Heart left ventricle (tissue), 16 donors: ENCODE data around the gene CHST11. TPM values are rescaled to one million over a fixed set of nuclear protein-coding genes. Genes with fewer than 3 reads are reported as not detected.

ENCODE experiments used
- ATAC-seq, 4 donors: fragments of 200-7000 bp; cut with Tn5 transposase; one replicate each; pipeline ENCODE4 v1.9.1; 2020 to 2022; ENCODE audit warnings: moderate library complexity in 4 of 4, mild to moderate bottlenecking in 3 of 4, moderate number of reproducible peaks in 1 of 4
- DNase-seq, 5 donors: peaks; one replicate each; pipeline ENCODE4 v3.0.0-alpha.2; 2020
- H3K27ac ChIP-seq, 12 donors: fragments of 200-600 bp; sonication (generic) in 4 of 12; one replicate each; pipeline versions ENCODE4 v1.5.0 to v1.8.0; 2016 to 2022; ENCODE audit warnings: mild to moderate bottlenecking in 2 of 12
- H3K27me3 ChIP-seq, 9 donors: fragments of 200-600 bp; sonication (generic) in 2 of 9; one replicate each; pipeline versions ENCODE4 v1.5.1 to v1.8.0; 2016 to 2022; ENCODE audit warnings: mild to moderate bottlenecking in 3 of 9
- H3K36me3 ChIP-seq, 9 donors: fragments of 200-600 bp; sonication (generic) in 2 of 9; one replicate each; pipeline versions ENCODE4 v1.5.0 to v1.8.0; 2018 to 2022; ENCODE audit warnings: mild to moderate bottlenecking in 2 of 9
- H3K4me1 ChIP-seq, 12 donors: fragments of 200-600 bp; sonication (generic) in 4 of 12; one replicate each; pipeline versions ENCODE4 v1.5.0 to v1.8.0; 2016 to 2022; ENCODE audit warnings: mild to moderate bottlenecking in 3 of 12
- H3K4me3 ChIP-seq, 12 donors: fragments of 200-600 bp; sonication (generic) in 4 of 12; one replicate each; pipeline versions ENCODE4 v1.5.0 to v1.8.0; 2017 to 2022; ENCODE audit warnings: mild to moderate bottlenecking in 9 of 12, moderate library complexity in 4 of 12
- H3K9me3 ChIP-seq, 12 donors: fragments of 200-600 bp; sonication (generic) in 4 of 12; one replicate each; pipeline versions ENCODE4 v1.5.0 to v1.8.0; 2016 to 2022; ENCODE audit warnings: mild to moderate bottlenecking in 1 of 12
- CTCF ChIP-seq, 12 donors: fragments of 200-600 bp; sonication (generic) in 4 of 12; IDR thresholded peaks; one replicate each; pipeline versions ENCODE4 v1.5.0 to v1.8.0; 2018 to 2022; ENCODE audit warnings: antibody characterized with exemption in 12 of 12, mild to moderate bottlenecking in 5 of 12
- POLR2A ChIP-seq, 2 donors: fragments of 450-650 bp; IDR thresholded peaks; one replicate each; pipeline ENCODE4 v1.6.1; 2017; ENCODE audit warnings: antibody characterized with exemption in 2 of 2, mild to moderate bottlenecking in 2 of 2, moderate library complexity in 2 of 2
- WGBS, 4 donors: extraction: QIAGEN DNeasy Blood & Tissue Kit in 2 of 4; methylation state at CpG; one replicate each; pipeline versions ENCODE4 v1.1.5 to v1.1.7; 2013 to 2018; 5-methylcytosine and 5-hydroxymethylcytosine counted together
- intact Hi-C, 10 donors: fragments of 100-400 bp; cut with DNase I; formaldehyde crosslinking; loops; one replicate each; pipeline versions ENCODE4 v1.11.1 to v1.14.2; 2022
- polyA plus RNA-seq, 2 donors: library from polyadenylated mRNA; stranded (reverse); fragments of 200-250 nt; gene quantifications; one replicate each; pipeline ENCODE4 v1.2.3, GENCODE V29; 2013
- total RNA-seq, 9 donors: library from RNA; depleted of rRNA in 2 of 9; stranded (reverse); fragments of >200 nt in 2 of 9; fragmentation: NEBNext Ultra II Directional in 3 of 9; extraction: Animal tissue kit (Norgen Biotek cat#: 25700) in 3 of 9; gene quantifications; one replicate each; pipeline versions ENCODE4 v1.1.0 to v1.2.4, GENCODE V29; 2016 to 2023
- donor health status: ischemic (EF 13 %, LVEDD 7.1; RV severe dilation, severe dysfunction).
- donor health status: healthy with polysubstance abuse.
- donor health status: DM: no; HTN: yes; CAD: no.
- donor health status: DM: no; HTN: no; CAD: no.
- donor health status: ischemic (EF 25% LVEDD 6.9; RV normal size, moderate dysfunction).
- donor health status: ischemic (EF 25% LVEDD 5.7; RV mildly dilated, moderate dysfunction).
- donor health status: healthy.
- donor health status: DM: yes; HTN: yes; CAD: no.
- donor health status: ischemic (EF 35%, LVEDD 5.7; RV mildly dilated, moderate dysfunction).
- donor health status: nonischemic (EF 11% LVEDD 7.7; RV severe dilation, severe dysfunction).
- donor health status: DM: yes; HTN: yes; CAD: no.
- donor health status: PGD.
- donor health status: ischemic (EF 29% LVEDD 5.4; RV normal size, mild dysfunction).
- donor health status: nonischemic (EF 23%, LVEDD 6.1; RV moderate dilation, normal function).

Gene CHST11
- total and polyA plus RNA-seq, 11 donors: 1.1 to 16.9 (median 3.4) TPM

DNA sequence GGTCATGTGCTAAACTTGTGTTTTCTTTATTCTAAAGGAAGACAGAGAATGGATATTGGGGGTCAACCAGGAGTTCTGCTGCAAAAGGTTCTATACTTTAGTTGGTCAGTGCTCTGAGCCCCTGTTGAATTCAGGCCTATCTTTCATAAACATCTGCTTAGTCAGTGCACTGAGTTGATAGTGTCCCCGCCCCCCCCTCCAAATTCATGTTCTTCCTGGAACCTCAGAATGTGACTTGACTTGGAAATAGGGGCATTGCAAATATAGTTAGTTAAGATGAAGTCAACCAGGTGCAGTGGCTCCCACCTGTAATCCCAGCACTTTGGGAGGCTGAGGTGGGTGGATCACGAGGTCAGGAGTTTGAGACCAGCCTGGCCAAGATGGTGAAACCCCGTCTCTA lies 23.3 kb downstream of the CHST11 start:
- peaks cover 0 to 87% (median 0%) of the 10 kb centered on the region in 12 donors for H3K4me1 ChIP-seq
- no peak for ATAC-seq
- H3K27ac ChIP-seq: peak overlapping the region in 1 of 12 donors; percentile 73
- 97 to 98% (median 97%) methylated on average over 3 of the region's 3 CpGs for WGBS, 4 donors
- no peak for DNase-seq
- no peak overlapping the region for H3K4me3 ChIP-seq
- TF ChIP-seq CTCF (IDR thresholded peaks at IDR 0.05) (no peak), POLR2A (IDR thresholded peaks at IDR 0.05) (no peak)
- intact Hi-C loops: no loop called here
- no peaks in the 10 kb centered on the region for H3K27me3 ChIP-seq
- H3K9me3 ChIP-seq: peaks cover 0 to 5% (median 0%) of the 10 kb centered on the region in 12 donors
- no peaks in the 10 kb centered on the region for H3K36me3 ChIP-seq

DNA sequence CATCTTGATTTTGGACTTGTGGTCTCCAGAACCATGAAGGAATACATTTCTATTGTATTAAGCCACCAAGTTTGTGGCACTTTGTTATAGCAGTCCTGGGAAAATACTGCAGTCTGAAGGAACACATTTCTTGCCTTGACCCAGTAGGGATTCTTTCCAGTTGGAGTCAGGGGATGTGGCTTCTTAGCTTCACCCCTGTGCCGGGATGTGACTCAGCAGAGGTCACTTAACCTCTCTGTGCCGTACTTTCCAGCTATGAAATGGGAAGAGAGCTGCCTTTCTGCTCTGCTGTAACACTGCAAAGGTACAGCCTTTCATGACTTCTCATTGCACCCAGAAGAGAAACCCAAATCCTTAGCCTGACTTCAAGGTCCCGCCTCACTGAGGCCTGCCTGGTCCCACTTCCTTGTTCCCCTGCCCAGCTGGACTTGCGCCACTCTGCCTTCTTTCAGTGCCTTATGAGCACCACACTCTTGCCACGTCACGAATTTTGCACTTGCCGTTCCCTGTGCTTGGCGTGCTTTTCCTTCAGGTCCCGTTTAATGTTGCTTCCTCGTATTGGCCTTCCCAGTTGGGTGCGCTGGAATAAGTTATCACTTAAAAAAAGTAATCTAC lies 24.2 kb downstream of the CHST11 start:
- intact Hi-C loops: no loop called here
- TF ChIP-seq POLR2A (IDR thresholded peaks at IDR 0.05) (no peak), CTCF (IDR thresholded peaks at IDR 0.05) (no peak)

GRCh38 chr12:104482113-104482512 lies 25.4 kb downstream of the CHST11 start:
- no peaks in the 10 kb centered on the region for H3K27me3 ChIP-seq
- no peak for DNase-seq
- ATAC-seq: no peak
- peaks cover 0 to 92% (median 9%) of the 10 kb centered on the region in 12 donors for H3K4me1 ChIP-seq
- intact Hi-C loops: no loop called here
- H3K36me3 ChIP-seq: no peaks in the 10 kb centered on the region
- H3K27ac ChIP-seq: no peak overlapping the region
- TF ChIP-seq POLR2A (IDR thresholded peaks at IDR 0.05) (no peak), CTCF (IDR thresholded peaks at IDR 0.05) (no peak)
- no peak overlapping the region for H3K4me3 ChIP-seq
- 52 to 98% (median 67%) methylated on average over 4 of the region's 4 CpGs for WGBS, 4 donors
- H3K9me3 ChIP-seq: peaks cover 0 to 5% (median 0%) of the 10 kb centered on the region in 12 donors

More for the DNA sequence above, 24.2 kb downstream of the CHST11 start:
- Histone ChIP-seq H3K27ac (peak overlapping the region in 1 of 12 donors; percentile 73), H3K27me3 (no peaks in the 10 kb centered on the region), H3K36me3 (no peaks in the 10 kb centered on the region), H3K9me3 (peaks cover 0 to 5% (median 0%) of the 10 kb centered on the region in 12 donors), H3K4me3 (no peak overlapping the region), H3K4me1 (peaks cover 0 to 89% (median 2%) of the 10 kb centered on the region in 12 donors)
- 90 to 98% (median 93%) methylated on average over 11 of the region's 11 CpGs for WGBS, 4 donors
- peak in 3 of 4 donors; percentile 44 to 75 (median 54) for ATAC-seq
- DNase-seq: peak; percentile 33 to 79 (median 57)

GRCh38 chr12:104482748-104483147 lies 26.0 kb downstream of the CHST11 start:
- TF ChIP-seq POLR2A (IDR thresholded peaks at IDR 0.05) (no peak), CTCF (IDR thresholded peaks at IDR 0.05) (no peak)

More at GRCh38 chr12:104482748-104483147, 26.0 kb downstream of the CHST11 start:
- H3K36me3 ChIP-seq: no peaks in the 10 kb centered on the region
- ATAC-seq (no peak), DNase-seq (no peak)
- H3K4me3 ChIP-seq: no peak overlapping the region
- 60 to 75% (median 71%) methylated on average over 4 of the region's 4 CpGs for WGBS, 4 donors
- no peak overlapping the region for H3K27ac ChIP-seq
- H3K9me3 ChIP-seq: peaks cover 0 to 5% (median 0%) of the 10 kb centered on the region in 12 donors
- H3K27me3 ChIP-seq: no peaks in the 10 kb centered on the region
- H3K4me1 ChIP-seq: peaks cover 0 to 92% (median 11%) of the 10 kb centered on the region in 12 donors
- intact Hi-C loops: no loop called here
